DND-41 (cell line): ENCODE results near the gene BCL2L14.

Source experiments
- EZH2 ChIP-seq: IDR thresholded peaks from 3 replicates; pipeline ENCODE4 v1.6.1; 2012; ENCODE audit warnings: borderline replicate concordance, low read depth, mild to moderate bottlenecking, moderate library complexity, low read length, inconsistent platforms; ENCODE audit not compliant: severe bottlenecking
- TF ChIP-seq, protein P1 (sequence below): IDR thresholded peaks from 2 replicates; pipeline ENCODE4 v1.5.1; 2012; ENCODE audit warnings: borderline replicate concordance, low read length, moderate library complexity, mild to moderate bottlenecking; ENCODE audit not compliant: poor library complexity, severe bottlenecking; ENCODE audit errors: extremely low read depth

DNA sequence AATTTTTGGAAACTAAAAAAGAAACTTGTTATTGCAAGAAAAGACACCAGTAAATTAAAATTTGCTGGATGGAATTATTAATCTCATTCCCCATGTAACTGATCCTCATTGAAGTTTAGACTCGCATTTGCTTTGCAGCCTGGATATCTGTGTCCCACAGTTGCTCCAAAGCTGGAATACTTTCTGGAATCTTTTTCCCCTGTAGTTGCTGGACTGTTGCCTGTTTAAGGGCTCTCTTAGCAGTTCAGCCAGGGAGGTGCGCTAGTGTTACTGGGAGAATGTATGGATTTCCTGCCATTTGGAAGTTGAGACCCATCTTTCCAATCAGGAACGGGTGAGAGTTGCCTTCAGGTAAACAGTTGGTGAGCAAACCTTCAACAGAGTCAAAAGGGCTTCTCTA is 20.3 kb downstream of the BCL2L14 start:
- TF ChIP-seq, protein P1, sequence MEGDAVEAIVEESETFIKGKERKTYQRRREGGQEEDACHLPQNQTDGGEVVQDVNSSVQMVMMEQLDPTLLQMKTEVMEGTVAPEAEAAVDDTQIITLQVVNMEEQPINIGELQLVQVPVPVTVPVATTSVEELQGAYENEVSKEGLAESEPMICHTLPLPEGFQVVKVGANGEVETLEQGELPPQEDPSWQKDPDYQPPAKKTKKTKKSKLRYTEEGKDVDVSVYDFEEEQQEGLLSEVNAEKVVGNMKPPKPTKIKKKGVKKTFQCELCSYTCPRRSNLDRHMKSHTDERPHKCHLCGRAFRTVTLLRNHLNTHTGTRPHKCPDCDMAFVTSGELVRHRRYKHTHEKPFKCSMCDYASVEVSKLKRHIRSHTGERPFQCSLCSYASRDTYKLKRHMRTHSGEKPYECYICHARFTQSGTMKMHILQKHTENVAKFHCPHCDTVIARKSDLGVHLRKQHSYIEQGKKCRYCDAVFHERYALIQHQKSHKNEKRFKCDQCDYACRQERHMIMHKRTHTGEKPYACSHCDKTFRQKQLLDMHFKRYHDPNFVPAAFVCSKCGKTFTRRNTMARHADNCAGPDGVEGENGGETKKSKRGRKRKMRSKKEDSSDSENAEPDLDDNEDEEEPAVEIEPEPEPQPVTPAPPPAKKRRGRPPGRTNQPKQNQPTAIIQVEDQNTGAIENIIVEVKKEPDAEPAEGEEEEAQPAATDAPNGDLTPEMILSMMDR: no peak
- no peak for TF ChIP-seq EZH2
